Body of pancreas (tissue), 4 donors: ENCODE measurements around the gene DCTN4.

Experiments used
- CTCF ChIP-seq, 7 experiments: fragments of 450-650 bp in 4 of 7; fragments of 200-600 bp in 3 of 7; sonication (generic) in 3 of 7; IDR thresholded peaks; one replicate each; pipeline ENCODE4 v1.5.1; 2016 to 2019; ENCODE audit warnings: antibody characterized with exemption in 7 of 7
- POLR2A ChIP-seq, 3 donors: fragments of 450-650 bp; IDR thresholded peaks; one replicate each; pipeline ENCODE4 v1.6.1; 2016; ENCODE audit warnings: antibody characterized with exemption in 3 of 3, mild to moderate bottlenecking in 2 of 3

GRCh38 chr5:150738862-150739261 lies 20.0 kb downstream of the DCTN4 start:
- TF ChIP-seq CTCF (IDR thresholded peaks at IDR 0.05) = no peak
- TF ChIP-seq POLR2A (IDR thresholded peaks at IDR 0.05) = no peak
